Amniotic stem cell (primary cell): ENCODE data around the gene MRPL39.
"Not testable (repeated sequence)": the region's sequence is repeated elsewhere in the genome, so short reads cannot be mapped to it uniquely, and the experiment has no call there.

Experiments
- DNase-seq: peaks from one replicate; lab custom pipeline; 2025; lab: John Stamatoyannopoulos, UW

Gene MRPL39

DNA sequence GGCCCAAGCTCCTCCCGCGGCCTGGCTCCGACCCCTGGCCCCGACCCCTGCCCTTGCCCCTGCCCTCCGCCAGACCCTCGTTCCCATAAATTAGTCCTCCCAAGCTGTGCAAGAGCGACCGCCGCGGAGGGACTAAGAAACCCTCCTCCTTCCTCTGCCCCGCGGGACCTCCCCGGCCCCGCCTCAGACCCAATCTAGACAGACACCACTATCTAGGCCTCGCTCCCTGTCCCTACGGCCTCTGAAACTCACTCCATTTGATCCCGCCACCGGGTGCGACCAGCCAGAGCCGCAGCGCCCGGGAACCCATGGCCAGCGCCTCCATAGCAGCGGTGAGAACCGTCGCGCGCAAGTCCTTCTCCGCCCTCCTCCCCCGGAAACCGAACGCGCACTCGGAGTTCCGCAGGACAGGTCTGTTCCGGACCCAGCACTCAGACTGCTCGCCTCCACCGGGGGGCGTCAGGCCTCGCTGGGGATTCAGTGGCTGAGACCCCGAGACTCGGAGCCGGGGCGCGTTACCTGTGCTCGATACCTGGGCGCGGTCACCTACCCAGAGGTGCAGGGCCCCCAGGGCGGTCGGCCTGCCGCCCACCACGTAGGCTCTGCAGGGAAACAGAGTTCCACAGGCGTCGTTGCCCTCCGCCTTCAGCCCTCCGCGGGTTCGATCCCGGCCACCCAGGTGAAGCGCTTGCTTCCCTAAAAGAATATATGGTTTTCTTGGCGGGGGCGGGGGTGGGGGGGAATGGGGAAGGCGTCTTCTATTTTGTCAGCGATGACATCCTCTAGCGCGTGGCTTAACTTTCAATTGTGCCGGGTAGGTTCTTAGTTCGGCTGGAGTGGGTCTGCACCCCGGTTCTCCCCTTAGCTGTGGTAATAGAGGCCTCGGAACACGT, at the start of gene MRPL39:
MRPL39 (minus strand) TSS at position 331 of the 893 bp plus-strand sequence; CDS start at position 325, 6 bp downstream.
- DNase-seq, result peak; percentile 86

DNA sequence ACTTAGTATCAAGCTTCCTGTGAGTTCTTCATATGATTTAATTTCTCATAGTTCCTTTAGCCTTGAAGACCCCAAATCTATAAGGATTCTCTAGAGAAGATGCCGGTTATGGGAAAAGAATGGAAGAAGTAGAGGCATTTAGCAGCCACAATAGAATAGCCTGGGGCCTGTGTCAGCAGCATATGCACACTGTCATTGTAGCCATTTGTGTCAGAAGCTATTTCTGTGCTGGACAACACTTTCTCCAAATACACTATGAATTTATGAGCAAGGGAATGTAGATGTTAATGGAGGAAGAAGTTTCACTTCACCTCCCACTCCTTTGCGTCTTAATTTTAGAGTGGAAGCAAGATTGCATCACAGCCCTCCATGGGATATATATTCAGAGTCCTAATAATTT, 49.1 kb upstream of the MRPL39 start:
- DNase-seq, result no peak

DNA sequence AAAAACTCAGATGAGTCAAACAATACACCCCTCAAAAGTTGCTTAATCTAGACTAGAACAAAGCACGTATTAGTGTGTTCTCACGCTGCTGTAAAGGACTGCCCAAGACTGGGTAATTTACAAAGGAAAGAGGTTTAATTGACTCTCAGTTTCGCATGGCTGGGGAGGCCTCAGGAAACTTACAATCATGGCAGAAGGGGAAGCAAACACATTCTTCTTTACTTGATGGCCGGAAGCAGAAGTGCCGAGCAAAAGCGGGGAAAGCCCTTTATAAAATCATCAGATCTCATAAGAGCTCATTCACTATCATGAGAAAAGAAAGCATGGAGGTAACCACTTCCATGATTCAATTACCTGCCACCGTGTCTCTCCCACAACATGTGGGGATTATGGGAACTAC, 41.9 kb upstream of the MRPL39 start:
- DNase-seq, result no peak

DNA sequence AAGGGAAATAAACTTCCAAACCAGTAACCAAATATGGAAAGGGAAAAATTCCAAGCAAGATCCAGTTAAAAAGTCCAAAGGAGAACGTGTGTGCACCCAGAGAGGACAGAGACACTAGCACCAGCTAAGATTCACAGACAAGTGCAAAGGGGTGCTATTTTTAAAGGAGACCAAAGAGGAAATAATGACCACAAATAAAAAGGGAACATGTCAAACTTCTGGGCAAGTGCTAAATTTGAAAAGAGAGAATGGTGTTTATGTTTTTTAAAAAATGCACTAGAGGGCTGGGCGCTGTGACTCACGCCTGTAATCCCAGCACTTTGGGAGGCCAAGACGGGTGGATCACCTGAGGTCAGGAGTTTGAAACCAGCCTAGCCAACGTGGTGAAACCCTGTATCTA, 40.4 kb upstream of the MRPL39 start:
- no peak for DNase-seq

DNA sequence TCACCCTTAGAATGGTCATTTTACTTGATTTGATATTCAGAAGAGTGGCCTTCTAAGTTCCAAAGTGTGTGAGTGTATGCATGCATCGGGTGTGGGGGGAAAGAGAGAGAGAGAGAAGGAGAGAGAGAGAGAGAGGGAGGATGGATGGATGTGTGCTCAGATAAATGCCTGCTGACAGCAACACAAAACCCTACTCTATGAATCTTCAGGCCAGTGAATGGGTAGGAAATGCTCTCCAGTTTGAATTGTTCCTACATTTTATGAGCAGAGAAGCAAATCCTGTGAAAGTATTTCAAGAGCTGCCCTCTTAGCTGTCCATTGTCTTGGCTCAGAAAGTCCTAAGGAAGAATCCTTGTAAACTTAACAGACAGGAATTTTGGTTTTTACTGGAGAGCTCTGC, 39.2 kb upstream of the MRPL39 start:
- no peak for DNase-seq

DNA sequence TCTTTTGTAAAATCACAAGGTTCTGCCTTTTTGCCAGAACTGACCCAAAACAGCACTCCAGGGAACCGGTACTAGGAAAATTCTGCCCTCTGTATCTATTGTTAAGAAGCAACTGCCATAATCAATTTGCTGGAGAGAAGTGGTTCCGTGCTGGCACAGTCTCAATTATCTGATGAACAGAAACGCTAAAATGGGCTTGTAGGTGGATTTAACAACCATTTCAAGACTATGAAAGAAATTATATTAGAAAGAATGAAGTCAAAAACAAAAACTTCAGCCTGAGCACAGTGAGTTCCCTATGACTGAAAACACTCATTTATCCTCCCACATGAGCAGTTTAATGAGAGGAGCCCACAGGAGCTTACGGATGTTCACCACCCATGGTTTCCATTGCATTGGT, 36.2 kb upstream of the MRPL39 start:
- DNase-seq, result no peak

DNA sequence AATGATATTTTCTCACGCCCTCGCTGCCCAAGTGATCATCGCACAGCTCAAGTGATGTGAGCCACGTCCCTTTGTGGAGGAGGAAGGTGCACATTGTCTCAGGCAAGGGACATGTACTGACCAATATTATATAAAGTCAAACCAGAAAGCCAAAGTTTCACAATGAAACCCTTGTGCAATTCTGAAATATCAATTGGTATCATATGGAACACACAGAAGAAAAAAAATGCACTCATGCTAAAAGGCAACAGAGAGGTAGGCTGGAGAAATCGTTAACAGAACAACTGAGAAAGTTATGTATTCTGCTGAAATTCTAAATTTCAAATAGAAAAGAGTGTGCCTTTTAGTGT, 33.6 kb upstream of the MRPL39 start:
- no peak for DNase-seq

DNA sequence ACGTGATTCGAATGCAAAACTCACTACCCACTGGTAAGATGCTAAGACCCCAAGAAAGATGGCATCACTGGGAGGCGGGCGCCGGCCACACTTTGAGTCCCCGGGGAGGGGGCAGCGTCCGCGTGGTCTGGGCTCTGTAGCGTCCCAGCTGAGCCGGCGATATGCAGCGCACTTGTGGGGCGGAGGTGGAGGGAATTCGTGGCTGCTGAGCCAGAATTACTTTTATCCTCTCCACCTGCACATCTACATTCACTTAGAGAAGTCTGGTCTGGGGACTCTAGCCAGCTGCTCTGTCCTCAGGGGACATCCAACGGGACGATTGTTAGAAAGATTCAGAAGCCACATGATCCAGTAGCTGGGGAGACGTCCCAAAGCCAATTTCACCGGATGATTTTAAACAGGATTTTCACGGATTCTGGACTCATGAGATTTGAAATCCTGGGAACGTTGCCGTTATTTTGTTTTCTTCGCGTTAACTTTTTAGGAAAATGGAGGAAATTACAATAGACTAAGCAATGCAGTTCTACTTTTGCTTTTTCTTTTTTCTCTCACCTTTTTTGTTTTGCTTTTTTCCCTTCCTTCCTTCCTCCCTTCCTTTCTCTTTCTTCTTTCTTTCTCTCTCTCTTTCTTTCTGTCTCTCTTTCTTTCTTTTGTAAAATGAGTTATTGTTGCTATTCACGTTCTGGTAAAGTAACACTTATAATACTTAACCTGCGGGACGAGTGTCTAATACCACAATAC, 33.1 kb upstream of the MRPL39 start:
- no peak for DNase-seq

DNA sequence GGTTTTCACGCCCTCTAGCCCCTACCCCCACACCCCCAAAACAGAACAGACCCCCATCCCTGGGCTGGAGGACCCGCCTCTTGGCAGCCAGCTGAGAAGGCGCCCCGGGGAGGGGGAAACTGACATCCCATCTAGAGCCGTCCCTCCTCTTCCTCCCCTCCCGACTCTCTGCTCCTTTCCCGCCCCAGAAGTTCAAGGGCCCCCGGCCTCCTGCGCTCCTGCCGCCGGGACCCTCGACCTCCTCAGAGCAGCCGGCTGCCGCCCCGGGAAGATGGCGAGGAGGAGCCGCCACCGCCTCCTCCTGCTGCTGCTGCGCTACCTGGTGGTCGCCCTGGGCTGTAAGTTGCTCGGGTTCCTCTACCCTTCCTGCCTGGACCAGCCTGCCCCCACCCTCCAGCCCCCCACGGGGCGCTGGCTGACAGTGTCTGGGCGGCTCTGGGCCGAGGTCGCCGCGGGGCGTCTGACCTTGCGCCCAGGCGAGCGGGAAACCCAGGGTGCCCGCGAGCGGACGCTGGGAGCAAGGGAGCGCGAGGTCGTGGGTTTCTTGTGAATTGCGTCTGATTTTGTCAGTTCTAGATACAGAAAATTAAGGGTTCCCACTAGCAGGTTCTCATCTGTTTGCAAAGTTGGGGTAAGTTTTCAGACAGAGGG, 32.4 kb upstream of the MRPL39 start:
- DNase-seq, result no peak

DNA sequence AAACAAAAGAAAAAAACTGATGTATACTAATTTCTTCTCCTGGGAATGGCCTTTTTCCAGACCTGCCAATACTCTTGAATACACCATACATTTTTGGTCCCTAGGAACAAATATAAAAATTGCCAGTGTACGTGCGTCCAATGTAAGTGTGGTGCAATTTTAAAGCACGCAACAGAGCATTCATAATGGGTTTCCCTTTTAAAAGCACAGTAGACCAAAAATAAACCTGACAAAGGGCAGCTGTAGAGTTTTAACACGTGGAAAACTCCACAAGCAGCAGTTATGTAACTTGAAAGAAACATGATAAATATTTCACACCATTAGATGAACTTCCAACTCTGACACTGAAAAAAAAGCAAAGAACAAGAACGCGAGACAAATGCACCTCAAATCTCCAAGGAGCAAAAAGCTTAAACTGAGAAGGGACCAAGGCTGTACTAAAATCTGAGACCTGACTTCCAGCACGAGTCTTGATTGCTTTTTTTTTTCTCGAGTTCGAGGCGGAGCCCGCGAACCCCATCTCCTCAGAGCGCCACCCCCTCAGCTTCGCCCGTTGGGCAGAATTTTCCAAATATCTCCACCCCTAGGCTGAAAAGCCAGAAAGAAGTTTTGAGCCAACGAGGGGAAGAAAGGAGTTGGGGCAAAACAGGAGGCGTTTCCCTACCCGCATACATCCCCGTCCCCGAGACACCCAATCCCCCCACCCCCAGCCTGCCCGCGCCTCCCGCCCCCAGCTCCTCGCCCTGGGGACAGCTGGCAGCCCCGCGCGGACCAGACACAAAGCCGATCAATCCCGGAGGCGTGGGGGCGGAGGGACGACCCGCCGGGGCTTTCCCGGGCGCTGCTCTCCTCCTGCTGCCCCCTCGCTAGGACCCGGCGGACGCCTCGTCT, 31.6 kb upstream of the MRPL39 start, which contains the start of gene JAM2:
JAM2 (plus strand) TSS at position 599 of the 891 bp plus-strand sequence. CDS start 564 bp downstream, outside the sequence.
- no peak for DNase-seq

DNA sequence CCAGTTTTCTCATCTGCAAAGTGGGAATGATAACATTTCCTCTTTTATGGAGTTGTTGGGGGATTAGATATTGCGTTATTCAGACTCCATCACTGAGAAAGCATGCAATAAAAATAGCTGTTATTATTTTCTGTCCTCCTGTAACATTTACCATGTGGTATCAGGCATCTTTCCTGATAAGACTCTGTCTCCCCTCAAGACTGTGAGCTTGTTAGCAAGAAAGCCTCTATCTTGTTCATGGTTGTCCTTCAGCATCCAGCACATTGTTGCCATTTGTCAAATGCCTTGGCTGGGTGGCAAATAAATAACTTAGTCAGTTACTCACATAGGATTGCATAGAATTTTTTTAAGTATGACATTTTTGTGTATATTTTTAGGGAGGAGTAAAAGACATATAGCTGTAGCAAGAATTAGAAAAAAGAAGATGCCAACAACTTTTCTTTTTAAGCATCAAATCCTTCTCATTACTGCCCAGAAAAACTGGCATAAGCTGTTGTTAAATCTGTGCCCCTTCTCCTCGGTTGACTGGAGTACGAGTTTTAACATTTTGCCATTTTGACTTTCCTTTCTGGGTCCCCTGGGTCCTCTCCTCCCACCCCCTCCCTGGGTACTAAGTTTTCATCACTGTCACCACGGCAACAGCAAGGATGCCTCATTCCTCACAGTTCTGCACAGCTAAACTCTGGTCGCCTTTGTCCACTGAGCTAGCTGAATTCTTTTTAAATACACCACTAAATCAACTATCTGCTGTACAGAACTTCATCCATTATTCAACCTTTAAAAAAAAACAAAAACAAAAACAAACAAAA, 30.8 kb upstream of the MRPL39 start:
- DNase-seq, result no peak

DNA sequence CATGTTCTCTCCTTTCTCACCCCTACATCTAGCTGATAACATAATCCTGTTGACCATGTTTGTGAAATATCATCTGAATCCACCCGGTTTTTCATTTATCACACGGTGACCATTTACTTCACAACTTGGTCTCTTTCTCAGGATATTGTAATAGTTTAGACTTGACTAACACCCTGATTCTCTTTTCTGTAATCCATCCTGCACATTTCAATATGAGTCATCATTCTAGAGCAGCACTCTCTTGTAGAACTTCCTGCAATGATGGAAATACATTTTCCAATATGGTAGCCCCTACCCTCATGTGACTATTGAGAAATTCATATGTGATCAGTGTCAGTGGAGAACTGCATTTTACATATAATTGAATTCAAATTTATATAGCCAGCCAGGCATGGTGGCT, 29.4 kb upstream of the MRPL39 start:
- DNase-seq, result no peak

DNA sequence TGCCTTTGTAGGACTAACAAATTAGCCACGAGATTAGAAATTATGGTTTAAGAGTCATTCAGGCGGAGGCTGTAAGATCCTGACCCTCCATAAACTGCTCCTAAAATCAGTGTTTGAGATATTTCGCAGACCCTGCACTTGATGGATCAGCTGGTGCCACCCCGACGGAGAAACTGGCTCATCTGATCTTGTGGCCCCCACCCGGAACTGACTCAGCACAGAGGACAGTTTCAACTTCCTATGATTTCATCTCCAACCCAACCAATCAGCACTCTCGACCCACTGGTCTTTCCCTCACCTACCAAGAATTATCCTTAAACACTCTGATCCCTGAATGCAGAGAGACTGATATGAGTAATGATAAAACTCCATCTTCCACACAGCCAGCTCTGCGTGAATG, 28.0 kb upstream of the MRPL39 start:
- DNase-seq, result no peak

DNA sequence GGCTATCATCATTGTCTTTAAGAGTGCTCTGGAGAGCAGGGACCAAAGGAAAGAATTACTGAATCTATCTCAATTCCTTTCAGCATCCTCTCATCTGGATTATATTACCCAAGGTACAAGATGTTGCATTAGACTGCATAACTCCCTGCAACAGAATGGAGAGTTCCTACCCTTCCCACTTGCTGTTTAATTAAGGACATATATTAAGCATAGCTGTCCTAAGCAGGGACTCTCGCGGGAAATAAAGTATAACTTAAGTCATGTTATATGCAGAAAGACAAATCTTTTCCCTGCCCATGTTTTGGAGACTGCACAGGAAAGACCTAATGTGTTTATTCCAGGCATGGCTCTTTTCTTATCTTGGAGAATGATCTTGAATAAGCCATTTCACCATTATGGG, 25.0 kb upstream of the MRPL39 start:
- no peak for DNase-seq

DNA sequence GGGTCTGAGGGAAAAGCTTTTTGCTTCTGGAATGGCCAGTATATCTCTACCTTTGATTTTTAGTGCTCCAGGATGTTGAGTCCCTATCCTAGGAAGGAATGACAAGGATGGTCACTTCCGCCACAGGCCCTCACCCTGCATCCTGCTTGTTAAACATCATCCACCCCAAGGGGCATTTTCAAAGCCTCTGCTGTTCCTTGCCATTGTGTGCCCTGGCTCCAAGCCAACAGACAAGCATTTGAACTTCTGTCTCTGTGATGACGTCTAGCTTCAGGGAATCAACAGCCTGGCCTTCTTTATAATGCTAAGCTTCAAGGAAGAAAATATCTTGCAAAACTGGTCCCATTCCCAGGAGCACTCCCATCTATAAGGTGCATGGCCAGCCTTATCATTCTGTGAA, 19.5 kb upstream of the MRPL39 start:
- no peak for DNase-seq

DNA sequence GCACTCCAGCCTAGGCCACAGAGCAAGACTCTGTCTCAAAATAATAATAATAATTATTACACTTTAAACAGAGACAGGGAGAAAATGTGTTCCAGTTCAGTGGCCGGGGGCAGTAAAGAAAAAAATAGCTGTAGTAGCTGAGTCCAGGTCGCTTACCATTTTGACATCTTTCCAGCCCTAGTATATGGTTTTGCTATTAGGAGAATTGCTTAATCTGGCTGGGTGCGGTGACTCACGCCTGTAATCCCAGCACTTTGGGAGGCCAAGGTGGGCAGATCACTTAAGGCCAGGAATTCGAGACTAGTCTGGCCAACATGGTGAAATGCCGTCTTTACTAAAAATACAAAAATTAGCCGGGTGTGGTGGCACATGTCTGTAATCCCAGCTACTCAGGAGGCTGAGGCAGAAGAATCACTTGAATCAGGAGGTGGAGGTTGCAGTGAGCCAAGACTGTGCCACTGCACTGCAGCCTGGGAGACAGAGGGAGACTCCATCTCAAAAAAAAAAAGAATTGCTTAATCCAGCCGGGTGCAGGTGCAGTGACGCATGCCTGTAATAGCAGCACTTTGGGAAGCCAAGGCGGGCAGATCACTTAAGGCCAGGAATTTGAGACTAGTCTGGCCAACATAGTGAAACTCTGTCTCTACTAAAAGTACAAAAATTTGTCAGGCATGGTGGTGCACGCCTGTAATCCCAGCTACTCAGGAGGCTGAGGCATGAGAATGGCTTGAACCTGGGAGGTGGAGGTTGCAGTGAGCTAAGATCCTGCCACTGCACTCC, 18.7 kb upstream of the MRPL39 start:
- DNase-seq, result not testable (repeated sequence)

DNA sequence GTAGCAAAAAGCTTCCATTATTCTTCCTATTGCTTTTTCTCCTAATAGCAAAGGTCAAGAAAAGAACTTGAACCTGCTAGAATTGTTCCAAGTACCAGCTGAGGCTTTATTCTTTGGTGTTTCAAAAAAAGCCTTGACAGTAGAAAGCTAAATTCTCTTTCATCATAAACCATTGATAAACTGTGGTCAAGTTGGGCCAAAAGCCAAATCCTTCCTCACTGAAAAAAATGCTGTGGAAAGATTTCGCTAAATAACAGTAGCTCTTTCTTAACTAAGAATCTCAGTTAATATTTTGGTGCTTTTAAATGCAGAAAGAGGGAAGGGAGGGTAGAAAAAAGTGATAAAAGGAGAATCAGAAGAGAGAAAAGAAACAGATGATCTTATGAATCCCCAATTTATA, 17.8 kb upstream of the MRPL39 start:
- no peak for DNase-seq

DNA sequence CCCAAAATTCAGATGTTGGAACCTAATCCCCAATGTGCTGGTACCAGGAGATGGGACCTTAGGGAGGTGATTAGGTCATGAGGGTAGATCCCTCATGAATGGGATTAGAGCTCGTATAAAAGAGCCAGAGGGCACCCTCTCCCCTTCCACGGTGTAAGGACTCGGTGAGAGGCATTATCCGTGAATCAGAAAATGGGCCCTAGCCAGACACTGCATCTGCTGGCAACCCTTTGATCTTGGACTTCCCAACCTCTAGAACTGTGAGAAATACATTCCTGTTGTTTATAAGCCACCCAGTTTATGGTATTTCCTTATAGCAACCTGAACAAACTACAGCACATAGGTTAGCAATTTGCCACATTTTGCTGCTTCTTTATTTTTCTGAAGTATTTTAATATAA, 17.2 kb upstream of the MRPL39 start:
- no peak for DNase-seq

DNA sequence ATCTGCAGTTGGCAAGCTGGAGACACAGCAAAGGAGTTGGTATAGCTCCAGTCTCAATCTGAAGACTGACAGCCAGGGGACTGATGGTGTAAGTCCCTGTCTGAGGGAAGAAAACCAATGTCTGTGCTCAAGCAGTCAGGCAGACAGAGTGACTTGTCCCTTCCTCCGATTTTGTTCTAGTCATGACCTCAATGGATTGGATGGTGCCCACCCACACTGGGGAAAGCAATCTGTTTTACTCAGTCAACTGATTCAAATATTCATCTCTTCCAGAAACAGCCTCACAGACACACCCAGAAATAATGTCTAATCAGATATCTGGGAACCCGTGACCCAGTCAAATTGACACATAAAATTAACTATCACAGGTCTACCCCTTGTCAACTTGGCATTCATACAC, 11.9 kb upstream of the MRPL39 start:
- DNase-seq, result no peak

DNA sequence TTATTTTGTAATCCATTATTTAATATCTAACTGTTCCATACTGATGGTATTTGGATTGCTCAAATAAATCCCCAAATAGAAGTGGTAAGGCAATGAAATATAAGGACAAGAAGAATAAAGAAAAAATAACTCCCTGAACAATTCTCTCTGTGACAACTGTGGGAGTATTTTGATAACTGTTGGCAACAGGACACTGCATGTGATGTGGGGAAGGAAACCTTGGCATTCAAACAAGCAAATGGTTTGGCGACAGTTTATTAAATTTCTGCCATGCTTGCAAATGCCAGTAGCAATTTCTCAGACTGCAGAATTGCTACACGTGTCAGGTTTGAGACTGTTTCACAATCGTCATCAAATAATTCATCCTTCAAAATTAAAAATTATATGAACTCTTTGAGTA, 8.6 kb upstream of the MRPL39 start:
- DNase-seq, result no peak
